HG02588 (cell line): ENCODE results near the gene ABLIM3.

Source experiments
- ATAC-seq: cut with Tn5 transposase; IDR thresholded peaks from one replicate; pipeline ENCODE4 v1.9.1; 2021; ENCODE audit warnings: mild to moderate bottlenecking, moderate library complexity; ENCODE audit not compliant: unreplicated experiment

The ABLIM3 gene

GRCh38 chr5:149132474-149132873 lies 8.8 kb upstream of the ABLIM3 start:
- ATAC-seq, result no peak

GRCh38 chr5:149133795-149134777 lies 7.2 kb upstream of the ABLIM3 start:
- no peak for ATAC-seq

GRCh38 chr5:149134778-149135500 lies 6.4 kb upstream of the ABLIM3 start:
- ATAC-seq, result no peak

GRCh38 chr5:149135536-149136201 lies 5.6 kb upstream of the ABLIM3 start:
- no peak for ATAC-seq

GRCh38 chr5:149138182-149138923 lies 2.9 kb upstream of the ABLIM3 start:
- ATAC-seq, result no peak

GRCh38 chr5:149140197-149141002 lies 893 bp upstream of the ABLIM3 start:
- no peak for ATAC-seq

GRCh38 chr5:149141957-149142851 lies 911 bp downstream of the ABLIM3 start:
- no peak for ATAC-seq

GRCh38 chr5:149143470-149143869 lies 2.2 kb downstream of the ABLIM3 start:
- ATAC-seq, result no peak

GRCh38 chr5:149144637-149145036 lies 3.3 kb downstream of the ABLIM3 start:
- no peak for ATAC-seq

- no peak for ATAC-seq
Observed at GRCh38 chr5:149145138-149145537, 3.8 kb downstream of the ABLIM3 start.

GRCh38 chr5:149147676-149148075 lies 6.4 kb downstream of the ABLIM3 start:
- ATAC-seq, result no peak

GRCh38 chr5:149149942-149150341 lies 8.6 kb downstream of the ABLIM3 start:
- no peak for ATAC-seq

- no peak for ATAC-seq
Observed at GRCh38 chr5:149150457-149150856, 9.2 kb downstream of the ABLIM3 start.

GRCh38 chr5:149151717-149152116 lies 10.4 kb downstream of the ABLIM3 start:
- no peak for ATAC-seq

GRCh38 chr5:149152317-149152746 lies 11.0 kb downstream of the ABLIM3 start:
- no peak for ATAC-seq

- ATAC-seq, result no peak
Observed at GRCh38 chr5:149153193-149153750, 12.0 kb downstream of the ABLIM3 start.

GRCh38 chr5:149153751-149154610 lies 12.7 kb downstream of the ABLIM3 start:
- no peak for ATAC-seq

- no peak for ATAC-seq
Observed at GRCh38 chr5:149154650-149155049, 13.4 kb downstream of the ABLIM3 start.
